K562 (cell line): Measurements from ENCODE around the gene SV2C. TPM values are rescaled to one million over a fixed set of nuclear protein-coding genes. Genes with fewer than 3 reads are reported as not detected.

Experiments used
- C11orf30 ChIP-seq: fragments of 450-650 bp; IDR thresholded peaks from 2 replicates; pipeline ENCODE4 v1.6.1; 2016; ENCODE audit warnings: low read depth, mild to moderate bottlenecking
- CHD7 ChIP-seq: fragments of 200-600 bp; sonication (generic); IDR thresholded peaks from one replicate; pipeline ENCODE4 v1.6.1; 2012; ENCODE audit warnings: mild to moderate bottlenecking, low read depth, low read length, inconsistent platforms
- GATAD2A ChIP-seq: fragments of 450-650 bp; IDR thresholded peaks from 2 replicates; pipeline ENCODE4 v1.6.1; 2017
- HLTF ChIP-seq: fragments of 450-650 bp; IDR thresholded peaks from 2 replicates; pipeline ENCODE4 v1.6.1; 2016
- JUN ChIP-seq, 2 experiments: sonication (generic) in 1 of 2; formaldehyde crosslinking in 1 of 2; IDR thresholded peaks; 2 replicates each; pipeline versions ENCODE4 v1.6.1 to v1.8.0; 2012 to 2022; ENCODE audit warnings: borderline replicate concordance in 2 of 2, mild to moderate bottlenecking in 2 of 2, improper control_type of control experiment in 1 of 2, low read depth in 1 of 2, low read length in 1 of 2, missing genetic modification reagents in 1 of 2
- RBM39 ChIP-seq: fragments of 200-400 bp; formaldehyde crosslinking; optimal IDR thresholded peaks from 2 replicates; pipeline ENCODE3; 2018; ENCODE audit warnings: low read depth, low read length
- SMAD3 ChIP-seq: fragments of 450-650 bp; formaldehyde crosslinking; conservative IDR thresholded peaks from 2 replicates; pipeline ENCODE4 v1.4.0; 2020; ENCODE audit warnings: mild to moderate bottlenecking
- SOX6 ChIP-seq: fragments of 450-650 bp; IDR thresholded peaks from 2 replicates; pipeline ENCODE4 v1.6.1; 2014; ENCODE audit warnings: mild to moderate bottlenecking
- TAF1 ChIP-seq: IDR thresholded peaks from 2 replicates; pipeline ENCODE4 v1.6.1; 2011; ENCODE audit warnings: mild to moderate bottlenecking, low read length, moderate library complexity; ENCODE audit not compliant: insufficient read depth, control insufficient read depth, severe bottlenecking; ENCODE audit errors: extremely low read depth
- ZKSCAN3 ChIP-seq: fragments of 250-450 bp; sonication (Bioruptor Pico); IDR thresholded peaks from 2 replicates; pipeline ENCODE4 v1.4.0; 2020
- ZNF699 ChIP-seq: fragments of 250-450 bp; sonication (Bioruptor Pico); IDR thresholded peaks from 2 replicates; pipeline ENCODE4 v1.8.0; 2021; ENCODE audit warnings: mild to moderate bottlenecking, moderate library complexity; ENCODE audit not compliant: insufficient replicate concordance
- polyA plus RNA-seq, 8 experiments: library from polyadenylated mRNA; depleted of rRNA in 4 of 8; stranded (reverse) in 5 of 8; unstranded in 3 of 8; fragments of >200 nt; fragmentation: Nextera tagmentation in 2 of 8; fragmentation: Illumina TruSeq in 1 of 8; extraction: Ambion mirVana in 2 of 8; extraction: Trizol in 1 of 8; gene quantifications; 2 replicates each; pipeline versions ENCODE4 v1.2.1 to v1.2.3, GENCODE V29; 2011 to 2014; ENCODE audit warnings: inconsistent platforms in 1 of 8, missing spikeins in 1 of 8
- total RNA-seq, 7 experiments: library from RNA; depleted of rRNA in 6 of 7; stranded (reverse); fragments of >200 nt in 6 of 7; fragmentation: Illumina TruSeq in 2 of 7; extraction: Trizol in 2 of 7; gene quantifications; 2 replicates each; pipeline versions ENCODE4 v1.2.1 to v1.2.3, GENCODE V29; 2011 to 2021; ENCODE audit warnings: low replicate concordance in 1 of 7
- TF ChIP-seq, protein P1 (sequence below), 2 experiments: fragments of 250-450 bp in 1 of 2; fragments of 450-650 bp in 1 of 2; sonication (Bioruptor Pico) in 1 of 2; IDR thresholded peaks; 2 replicates each; pipeline versions ENCODE4 v1.6.1 to v1.8.0; 2016 to 2021; ENCODE audit warnings: mild to moderate bottlenecking in 2 of 2, moderate library complexity in 2 of 2, missing compliant biosample characterization in 1 of 2, missing genetic modification characterization in 1 of 2

SV2C gene
- total and polyA plus RNA-seq, 9 of the 15 experiments (the other 6 are each of a cell fraction or from before 2014, with no cell fraction given), result 0.05 TPM; not detected in 8

DNA sequence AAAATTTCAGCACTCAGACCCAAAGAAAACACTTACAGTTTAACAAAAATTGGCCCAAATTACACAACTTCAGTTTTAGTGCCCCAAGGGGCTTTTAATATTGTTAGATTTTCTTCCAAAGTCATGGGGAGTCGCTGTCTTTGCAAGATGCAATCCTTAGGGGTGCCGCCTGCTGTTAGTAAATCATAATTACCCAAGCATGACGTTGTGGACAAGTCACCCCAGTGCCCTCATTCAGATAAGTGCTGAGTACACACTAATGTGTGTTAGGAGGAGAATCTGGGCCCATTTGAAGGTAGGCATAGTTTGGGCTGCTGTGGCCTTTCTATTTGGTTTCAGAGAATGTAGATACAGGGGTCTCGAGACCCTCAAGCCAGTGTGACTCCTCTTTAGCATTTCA is 138.1 kb downstream of the SV2C start (continued):
- TF ChIP-seq SOX6, result no peak
- TF ChIP-seq CHD7, result no peak
- no peak for TF ChIP-seq RBM39
- TF ChIP-seq C11orf30, result peak; percentile 70
- TF ChIP-seq JUN (IDR thresholded peaks at IDR 0.05; ENCODE audit: borderline replicate concordance, low read depth, low read length), result no peak
- TF ChIP-seq JUN (CRISPR knock-in tag; IDR thresholded peaks at IDR 0.05; ENCODE audit: borderline replicate concordance), result no peak
- TF ChIP-seq GATAD2A, result no peak
- no peak for TF ChIP-seq TAF1
- no peak for TF ChIP-seq ZNF699 (CRISPR knock-in tag)
- TF ChIP-seq, protein P1, sequence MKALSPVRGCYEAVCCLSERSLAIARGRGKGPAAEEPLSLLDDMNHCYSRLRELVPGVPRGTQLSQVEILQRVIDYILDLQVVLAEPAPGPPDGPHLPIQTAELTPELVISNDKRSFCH (CRISPR knock-in tag; IDR thresholded peaks at IDR 0.05), result no peak
- TF ChIP-seq, protein P1 (tag; IDR thresholded peaks at IDR 0.05), result no peak
- TF ChIP-seq SMAD3, result no peak
- no peak for TF ChIP-seq ZKSCAN3
- no peak for TF ChIP-seq HLTF
